Measurements from ENCODE around the gene TTLL4.
A peak's percentile ranks its signal among the peaks of the same experiment; 100 is the strongest.

The TTLL4 gene

DNA sequence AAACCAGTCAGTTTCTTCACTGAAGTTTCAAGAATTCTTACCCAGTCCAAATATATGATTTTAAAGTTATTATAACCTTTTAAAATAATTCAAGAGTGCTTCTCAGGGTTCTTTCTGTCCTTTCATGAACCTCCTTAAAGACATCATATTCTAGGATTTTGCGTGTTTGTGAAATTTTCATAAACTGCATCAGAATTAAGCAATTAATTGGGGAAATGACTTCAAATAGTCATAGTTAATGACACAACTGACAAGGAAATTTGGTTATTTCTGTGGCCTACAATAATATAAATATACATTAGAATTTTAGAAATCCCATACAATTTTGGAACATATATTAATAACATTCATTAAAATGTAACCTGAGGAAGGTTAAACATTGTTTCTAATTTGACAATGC is 81.8 kb downstream of the TTLL4 start:
- DNase-seq = no peak

DNA sequence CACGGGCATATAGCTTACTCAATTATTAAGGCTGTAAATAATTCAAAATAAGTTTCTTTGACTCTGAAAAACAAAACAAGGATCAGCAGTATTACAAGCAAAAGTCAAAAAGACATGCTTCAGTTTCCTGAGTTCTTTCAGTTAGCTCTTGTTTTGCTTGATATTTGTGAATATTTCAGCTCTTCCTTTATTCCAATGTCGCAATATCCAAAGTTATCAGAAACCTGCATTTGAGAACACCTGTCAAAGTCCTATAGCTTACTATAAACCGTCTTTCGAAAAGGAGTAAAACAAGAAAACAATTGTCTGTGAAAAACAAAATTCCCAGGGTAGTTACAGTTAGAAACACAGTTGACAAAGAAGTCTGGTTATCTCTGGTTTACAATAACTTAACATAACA is 86.1 kb downstream of the TTLL4 start:
- DNase-seq = no peak

DNA sequence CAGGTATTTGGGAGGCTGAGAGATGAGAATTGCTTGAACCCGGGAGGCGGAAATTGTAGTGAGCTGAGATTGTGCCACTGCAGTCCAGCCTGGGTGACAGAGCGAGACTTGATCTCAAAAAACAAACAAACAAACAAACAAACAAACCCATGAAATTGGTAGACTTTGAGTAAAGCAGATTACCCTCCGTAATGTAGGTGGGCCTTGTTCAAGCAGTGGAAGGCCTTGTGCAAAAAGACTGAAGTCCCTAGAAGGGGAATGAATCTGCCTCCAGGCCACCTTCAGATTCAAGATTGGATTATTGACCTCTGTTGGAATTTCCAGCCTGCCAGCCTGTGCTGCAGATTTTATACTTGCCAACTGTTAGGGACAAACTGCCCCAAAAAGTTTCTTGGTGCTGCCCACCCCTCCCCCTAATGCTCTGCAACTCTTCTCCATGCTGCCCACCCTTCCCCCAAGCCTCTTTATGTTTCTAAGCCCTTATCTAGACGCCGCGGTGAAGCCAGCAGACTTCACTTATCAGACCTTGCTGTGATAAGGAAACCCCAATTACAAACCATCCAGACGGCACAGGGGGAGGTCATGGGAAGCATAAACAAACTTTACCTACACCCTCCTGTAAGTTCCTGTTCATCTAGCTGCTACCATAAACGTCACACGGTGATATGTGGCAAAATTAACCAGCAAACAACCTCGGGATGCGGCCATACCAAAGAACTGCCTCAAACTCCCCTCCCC is 88.3 kb downstream of the TTLL4 start:
- DNase-seq = no peak

DNA sequence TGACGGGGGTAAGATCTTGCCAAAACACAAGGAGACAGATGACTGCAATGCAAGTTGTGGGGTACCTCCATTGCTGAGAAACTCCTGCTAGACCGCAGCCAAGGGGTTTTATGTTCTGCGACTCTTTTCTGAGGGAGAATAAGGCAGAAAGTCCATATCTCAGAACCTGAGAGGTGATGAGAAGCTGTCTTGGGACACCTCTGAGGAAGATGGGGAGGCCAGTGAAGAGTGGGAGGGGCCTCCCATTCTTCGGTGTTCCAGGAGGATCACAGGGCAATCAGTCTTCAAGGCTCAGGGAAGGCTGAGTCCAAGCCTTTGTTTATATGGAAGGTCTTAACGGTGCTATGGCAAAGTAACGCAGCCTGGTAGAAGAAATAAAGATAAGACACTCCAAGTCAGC is 89.4 kb downstream of the TTLL4 start:
- no peak for DNase-seq

DNA sequence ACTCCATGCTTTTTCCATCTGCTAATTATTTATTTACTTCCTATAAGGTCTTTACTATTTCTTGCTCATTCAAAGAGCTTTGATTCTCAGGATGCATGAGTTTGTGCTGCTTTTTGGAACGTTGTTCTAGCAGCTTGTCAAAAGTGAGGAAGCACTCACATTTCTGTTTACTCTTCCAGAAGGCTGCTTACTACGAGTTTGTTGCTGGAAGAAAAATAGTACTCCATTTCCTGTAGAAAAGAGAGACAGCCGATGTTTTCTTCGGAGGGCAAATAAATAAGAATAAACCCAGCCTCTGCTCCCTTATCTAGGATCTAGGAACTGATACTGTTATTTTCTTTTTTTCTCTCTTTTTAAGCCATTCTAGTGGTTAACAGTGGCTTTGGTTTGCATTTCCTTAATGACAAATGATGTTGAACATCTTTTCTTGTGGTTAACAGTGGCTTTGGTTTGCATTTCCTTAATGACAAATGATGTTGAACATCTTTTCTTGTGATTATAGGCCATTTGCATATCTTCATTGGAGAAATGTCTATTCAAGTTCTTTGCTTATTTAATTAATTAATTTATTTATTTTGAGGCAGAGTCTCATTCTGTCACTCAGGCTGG is 91.9 kb downstream of the TTLL4 start:
- peak; percentile 88 for DNase-seq

DNA sequence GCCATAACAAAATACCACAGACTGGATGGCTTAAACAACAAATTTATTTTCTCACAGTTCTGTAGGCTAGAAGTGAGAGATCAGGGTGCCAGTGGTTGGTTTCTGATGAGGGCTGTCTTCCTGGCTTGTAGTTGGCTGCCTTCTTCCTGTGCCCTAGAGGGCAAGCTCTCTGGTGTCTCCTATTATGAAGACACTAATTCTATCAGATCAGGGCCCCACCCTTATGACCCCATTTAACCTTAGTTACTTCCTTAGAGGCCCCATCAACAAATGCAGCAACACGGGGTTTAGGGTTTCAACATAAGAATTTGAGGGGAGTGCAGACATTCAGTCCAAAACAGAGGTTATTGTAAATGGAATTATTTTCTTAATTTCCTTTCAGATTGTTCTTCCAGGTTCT is 94.2 kb downstream of the TTLL4 start:
- no peak for DNase-seq

Measured in MV-4-11 (cell line).